Keratinocyte (primary cell): ENCODE measurements around the gene GFRA4.

Experiments
- CTCF ChIP-seq, 3 experiments: IDR thresholded peaks in 1 of 3; conservative IDR thresholded peaks in 1 of 3; optimal IDR thresholded peaks in 1 of 3; 2 replicates in 2 of 3; 3 replicates in 1 of 3; pipeline versions ENCODE3 to v1.5.1; 2011; ENCODE audit warnings: low read length in 3 of 3, mild to moderate bottlenecking in 3 of 3, moderate library complexity in 2 of 3, control low read depth in 1 of 3, inconsistent platforms in 1 of 3; ENCODE audit not compliant: insufficient read depth in 2 of 3; ENCODE audit errors: extremely low read depth in 1 of 3
- EZH2 ChIP-seq: IDR thresholded peaks from one replicate; pipeline ENCODE4 v1.6.1; 2012; ENCODE audit warnings: inconsistent platforms, mild to moderate bottlenecking, low read length, moderate library complexity

- no peak for TF ChIP-seq CTCF (optimal IDR thresholded peaks at IDR 0.05 in 1 of 3, IDR thresholded peaks at IDR 0.05 in 1 of 3, conservative IDR thresholded peaks at IDR 0.05 in 1 of 3; ENCODE audit: extremely low read depth in 1 of 3, insufficient read depth in 2 of 3, low read length in 3 of 3)
- no peak for TF ChIP-seq EZH2
These were observed 23.7 kb upstream of the GFRA4 start for GRCh38 chr20:3686867-3687321.
